Panc1 (cell line): Measurements from ENCODE around the gene CCL20. TPM values are rescaled to one million over a fixed set of nuclear protein-coding genes. Genes with fewer than 3 reads are reported as not detected.
A peak's percentile ranks its signal among the peaks of the same experiment; 100 is the strongest.

Experiments used
- ATAC-seq: fragments of 200-7000 bp; cut with Tn5 transposase; 2 replicates; pipeline ENCODE4 v1.9.1; 2020; ENCODE audit warnings: mild to moderate bottlenecking, moderate library complexity
- BruUV-seq: library from RNA; stranded (reverse); fragments of 400-500 nt; replicated peaks from 2 replicates; lab custom pipeline; 2021; lab: Mats Ljungman, UMichigan
- CTCF ChIA-PET: fragments of 300-600 bp; sonication (Branson Sonifier 250); formaldehyde crosslinking; loops from one replicate; lab custom pipeline; 2022; ENCODE audit warnings: antibody characterized with exemption; lab: Charles Lee
- POLR2A ChIA-PET: fragments of 300-600 bp; sonication (Branson Sonifier 250); formaldehyde crosslinking; loops from one replicate; lab custom pipeline; 2022; ENCODE audit warnings: antibody characterized with exemption; lab: Charles Lee
- DNase-seq: peaks from one replicate; pipeline ENCODE4 v3.0.0-alpha.2; 2010; ENCODE audit warnings: low read depth, low spot score
- H3K27ac ChIP-seq: 2 replicates; pipeline ENCODE4 v1.5.1; 2011; ENCODE audit warnings: mild to moderate bottlenecking, low read length, inconsistent platforms
- H3K27me3 ChIP-seq: fragments of 200-500 bp; sonication (Bioruptor generic); 2 replicates; pipeline ENCODE4 v1.6.0; 2014; ENCODE audit warnings: low read length, inconsistent platforms; ENCODE audit not compliant: control insufficient read depth, insufficient read depth
- H3K36me3 ChIP-seq: fragments of 200-500 bp; sonication (Bioruptor generic); 2 replicates; pipeline ENCODE4 v1.5.1; 2014; ENCODE audit warnings: inconsistent platforms, mild to moderate bottlenecking, low read length, moderate library complexity; ENCODE audit not compliant: control insufficient read depth, insufficient read depth
- H3K4me1 ChIP-seq: 2 replicates; pipeline ENCODE4 v1.5.1; 2011; ENCODE audit warnings: inconsistent platforms, mild to moderate bottlenecking, low read length, moderate library complexity; ENCODE audit not compliant: control insufficient read depth, insufficient read depth
- H3K4me3 ChIP-seq, 2 experiments: 2 replicates each; pipeline ENCODE4 v1.5.1; 2011 to 2012; ENCODE audit warnings: low read depth in 2 of 2, low read length in 2 of 2, mild to moderate bottlenecking in 2 of 2, inconsistent platforms in 1 of 2, moderate library complexity in 1 of 2
- H3K9me3 ChIP-seq: fragments of 200-500 bp; sonication (Bioruptor generic); 2 replicates; pipeline ENCODE4 v1.5.1; 2014; ENCODE audit warnings: low read depth, mild to moderate bottlenecking, inconsistent platforms, low read length, moderate library complexity; ENCODE audit not compliant: control insufficient read depth, insufficient read depth
- POLR2AphosphoS5 ChIP-seq: IDR thresholded peaks from 2 replicates; pipeline ENCODE4 v1.6.1; 2012; ENCODE audit warnings: mild to moderate bottlenecking, low read depth, low read length, moderate library complexity
- SIN3A ChIP-seq: IDR thresholded peaks from 2 replicates; pipeline ENCODE4 v1.6.1; 2012; ENCODE audit warnings: low read depth, mild to moderate bottlenecking, low read length, moderate library complexity, borderline replicate concordance; ENCODE audit not compliant: insufficient read depth
- TCF7L2 ChIP-seq: IDR thresholded peaks from 2 replicates; pipeline ENCODE4 v1.6.1; 2011; ENCODE audit warnings: mild to moderate bottlenecking, low read depth, low read length, inconsistent platforms
- in situ Hi-C: cut with HindIII; loops from 2 replicates; pipeline ENCODE4 v1.10.0; 2016; ENCODE audit warnings: low sequenced_read_pairs, low pct_unique_long_range_greater_than_20kb
- intact Hi-C: fragments of 100-400 bp; cut with micrococcal nuclease; formaldehyde crosslinking; loops from one replicate; pipeline ENCODE4 v1.10.0; 2022; ENCODE audit not compliant: unreplicated experiment
- total RNA-seq: library from RNA; stranded (reverse); gene quantifications from one replicate; pipeline ENCODE4 v1.2.1, GENCODE V29; 2021; ENCODE audit not compliant: unreplicated experiment
- TF ChIP-seq, protein P1 (sequence below), 2 experiments: IDR thresholded peaks; 2 replicates each; pipeline ENCODE4 v1.6.1; 2011 to 2012; ENCODE audit warnings: low read depth in 2 of 2, control low read depth in 1 of 2, low read length in 1 of 2, mild to moderate bottlenecking in 1 of 2, moderate library complexity in 1 of 2; ENCODE audit not compliant: insufficient read depth in 1 of 2
- TF ChIP-seq, protein P2 (sequence below): fragments of 450-650 bp; IDR thresholded peaks from 2 replicates; pipeline ENCODE4 v1.5.1; 2017; ENCODE audit warnings: mild to moderate bottlenecking

The CCL20 gene
- total RNA-seq, 1 experiment from 2014 or later, result not detected

DNA sequence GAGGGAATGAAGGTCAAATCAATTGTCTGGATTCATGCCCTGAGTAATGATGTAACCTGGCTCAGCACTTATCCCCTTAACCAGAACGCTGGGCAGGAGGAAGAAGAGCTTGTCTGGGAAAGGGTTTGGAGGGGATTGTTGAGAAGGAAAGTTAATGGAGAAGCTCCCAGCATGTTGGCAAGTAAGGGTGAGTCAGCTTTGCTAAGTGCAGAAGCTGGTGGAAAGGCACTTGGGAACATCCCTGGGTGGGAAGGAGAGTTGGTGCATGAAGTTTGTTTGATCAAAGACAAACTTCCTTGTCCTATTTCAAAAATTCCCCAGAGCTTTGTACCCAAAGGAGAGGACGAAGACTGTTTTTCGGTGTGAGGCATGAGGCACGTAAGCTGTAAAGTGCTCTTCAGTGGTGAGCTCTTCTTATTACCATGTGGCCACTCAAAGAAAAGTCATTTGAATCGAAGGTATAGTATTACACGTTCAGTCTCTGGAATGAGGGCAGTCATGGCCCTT, 40.2 kb downstream of the CCL20 start:
- CTCF ChIA-PET, result no interaction called here
- no peaks in the 10 kb centered on the region for H3K4me1 ChIP-seq
- H3K4me3 ChIP-seq, result no peak overlapping the region
- no peaks in the 10 kb centered on the region for H3K27me3 ChIP-seq
- no peak for DNase-seq
- no peaks in the 10 kb centered on the region for H3K9me3 ChIP-seq
- BruUV-seq, result no TSS peak
- H3K27ac ChIP-seq, result peak overlapping the region; percentile 9; the same call in 1 of the 2 replicates
- POLR2A ChIA-PET, result no interaction called here
- TF ChIP-seq POLR2AphosphoS5 (no peak), SIN3A (no peak), TCF7L2 (no peak)
- TF ChIP-seq, protein P1, sequence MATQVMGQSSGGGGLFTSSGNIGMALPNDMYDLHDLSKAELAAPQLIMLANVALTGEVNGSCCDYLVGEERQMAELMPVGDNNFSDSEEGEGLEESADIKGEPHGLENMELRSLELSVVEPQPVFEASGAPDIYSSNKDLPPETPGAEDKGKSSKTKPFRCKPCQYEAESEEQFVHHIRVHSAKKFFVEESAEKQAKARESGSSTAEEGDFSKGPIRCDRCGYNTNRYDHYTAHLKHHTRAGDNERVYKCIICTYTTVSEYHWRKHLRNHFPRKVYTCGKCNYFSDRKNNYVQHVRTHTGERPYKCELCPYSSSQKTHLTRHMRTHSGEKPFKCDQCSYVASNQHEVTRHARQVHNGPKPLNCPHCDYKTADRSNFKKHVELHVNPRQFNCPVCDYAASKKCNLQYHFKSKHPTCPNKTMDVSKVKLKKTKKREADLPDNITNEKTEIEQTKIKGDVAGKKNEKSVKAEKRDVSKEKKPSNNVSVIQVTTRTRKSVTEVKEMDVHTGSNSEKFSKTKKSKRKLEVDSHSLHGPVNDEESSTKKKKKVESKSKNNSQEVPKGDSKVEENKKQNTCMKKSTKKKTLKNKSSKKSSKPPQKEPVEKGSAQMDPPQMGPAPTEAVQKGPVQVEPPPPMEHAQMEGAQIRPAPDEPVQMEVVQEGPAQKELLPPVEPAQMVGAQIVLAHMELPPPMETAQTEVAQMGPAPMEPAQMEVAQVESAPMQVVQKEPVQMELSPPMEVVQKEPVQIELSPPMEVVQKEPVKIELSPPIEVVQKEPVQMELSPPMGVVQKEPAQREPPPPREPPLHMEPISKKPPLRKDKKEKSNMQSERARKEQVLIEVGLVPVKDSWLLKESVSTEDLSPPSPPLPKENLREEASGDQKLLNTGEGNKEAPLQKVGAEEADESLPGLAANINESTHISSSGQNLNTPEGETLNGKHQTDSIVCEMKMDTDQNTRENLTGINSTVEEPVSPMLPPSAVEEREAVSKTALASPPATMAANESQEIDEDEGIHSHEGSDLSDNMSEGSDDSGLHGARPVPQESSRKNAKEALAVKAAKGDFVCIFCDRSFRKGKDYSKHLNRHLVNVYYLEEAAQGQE (IDR thresholded peaks at IDR 0.05; ENCODE audit: insufficient read depth in 1 of 2, low read depth in 2 of 2, low read length in 1 of 2), result no peak
- TF ChIP-seq, protein P2, sequence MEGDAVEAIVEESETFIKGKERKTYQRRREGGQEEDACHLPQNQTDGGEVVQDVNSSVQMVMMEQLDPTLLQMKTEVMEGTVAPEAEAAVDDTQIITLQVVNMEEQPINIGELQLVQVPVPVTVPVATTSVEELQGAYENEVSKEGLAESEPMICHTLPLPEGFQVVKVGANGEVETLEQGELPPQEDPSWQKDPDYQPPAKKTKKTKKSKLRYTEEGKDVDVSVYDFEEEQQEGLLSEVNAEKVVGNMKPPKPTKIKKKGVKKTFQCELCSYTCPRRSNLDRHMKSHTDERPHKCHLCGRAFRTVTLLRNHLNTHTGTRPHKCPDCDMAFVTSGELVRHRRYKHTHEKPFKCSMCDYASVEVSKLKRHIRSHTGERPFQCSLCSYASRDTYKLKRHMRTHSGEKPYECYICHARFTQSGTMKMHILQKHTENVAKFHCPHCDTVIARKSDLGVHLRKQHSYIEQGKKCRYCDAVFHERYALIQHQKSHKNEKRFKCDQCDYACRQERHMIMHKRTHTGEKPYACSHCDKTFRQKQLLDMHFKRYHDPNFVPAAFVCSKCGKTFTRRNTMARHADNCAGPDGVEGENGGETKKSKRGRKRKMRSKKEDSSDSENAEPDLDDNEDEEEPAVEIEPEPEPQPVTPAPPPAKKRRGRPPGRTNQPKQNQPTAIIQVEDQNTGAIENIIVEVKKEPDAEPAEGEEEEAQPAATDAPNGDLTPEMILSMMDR, result no peak
- intact Hi-C loops (no loop called here), in situ Hi-C loops (no loop called here)
- H3K36me3 ChIP-seq, result no peaks in the 10 kb centered on the region
- no peak for ATAC-seq

DNA sequence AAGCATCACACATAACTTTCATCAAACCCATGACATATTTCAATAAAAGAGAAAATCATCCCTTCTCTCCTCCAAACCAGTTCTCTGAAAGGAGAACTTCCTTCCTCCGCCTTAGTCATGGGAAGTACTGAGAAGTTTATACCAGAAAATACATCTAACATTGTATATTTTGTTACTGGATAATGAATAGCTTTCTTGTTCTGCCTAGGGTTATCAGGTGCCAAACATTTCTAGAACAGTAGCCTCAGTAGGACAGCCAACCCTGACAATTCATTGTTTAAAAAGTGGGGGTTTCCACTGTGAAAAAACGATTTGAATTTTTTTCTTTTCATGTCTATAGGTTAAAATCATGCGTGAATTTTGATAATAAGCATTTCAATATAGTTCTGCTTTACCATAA, 41.8 kb downstream of the CCL20 start:
- Histone ChIP-seq H3K4me1 (no peaks in the 10 kb centered on the region), H3K36me3 (no peaks in the 10 kb centered on the region), H3K4me3 (no peak overlapping the region), H3K27ac (no peak overlapping the region), H3K27me3 (no peaks in the 10 kb centered on the region), H3K9me3 (no peaks in the 10 kb centered on the region)
- no peak for DNase-seq
- intact Hi-C loops (no loop called here), in situ Hi-C loops (no loop called here)
- CTCF ChIA-PET, result no interaction called here
- no peak for TF ChIP-seq SIN3A
- TF ChIP-seq, protein P2, result no peak
- TF ChIP-seq, protein P1 (IDR thresholded peaks at IDR 0.05; ENCODE audit: insufficient read depth in 1 of 2, low read depth in 2 of 2, low read length in 1 of 2), result no peak
- no peak for TF ChIP-seq POLR2AphosphoS5
- no peak for TF ChIP-seq TCF7L2
- POLR2A ChIA-PET, result no interaction called here
- BruUV-seq, result no TSS peak
- ATAC-seq, result no peak
